Activated CD8-positive, alpha-beta memory T cell treated with anti-CD3 and anti-CD28 coated beads for 24 hours (primary cell): ENCODE data around the gene S100PBP.

Experiments
- DNase-seq: peaks from one replicate; pipeline ENCODE4 v3.0.0-alpha.2; 2020

The S100PBP gene

DNA sequence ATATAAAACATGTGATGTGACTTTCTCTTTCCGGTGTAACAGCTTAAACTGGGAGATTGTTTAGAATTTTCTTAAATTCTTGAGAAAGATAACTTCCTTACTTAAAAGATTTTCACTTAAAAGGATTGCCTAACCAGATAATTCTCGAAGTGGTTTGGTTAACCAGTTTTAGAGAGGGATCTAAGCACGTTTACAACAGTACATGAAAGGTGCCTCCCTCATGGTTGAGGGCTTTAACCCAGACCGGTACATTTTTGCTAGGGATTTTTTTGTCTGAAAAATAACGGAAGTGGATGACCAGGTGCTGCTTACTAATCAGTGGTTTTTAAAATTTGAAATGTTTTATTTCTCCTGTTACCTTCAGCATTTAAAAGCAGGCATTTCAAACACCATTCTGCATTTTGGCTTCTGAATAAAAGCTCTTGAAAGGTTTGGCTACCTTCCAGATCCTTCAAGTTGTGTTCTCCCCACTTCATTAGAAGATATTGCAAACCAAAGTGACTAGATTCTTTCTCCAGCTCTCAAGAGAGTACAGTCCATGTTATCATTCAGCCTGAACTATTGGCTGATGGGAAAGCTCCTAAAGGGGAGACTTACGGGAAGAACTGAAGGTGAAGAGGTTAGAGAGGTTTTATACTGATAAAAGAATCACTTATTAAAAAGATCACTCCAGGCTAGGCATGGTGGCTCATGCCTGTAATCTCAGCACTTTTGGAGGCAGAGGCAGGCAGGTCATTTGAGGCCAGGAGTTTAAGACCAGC is 12.8 kb downstream of the S100PBP start:
- no peak for DNase-seq

DNA sequence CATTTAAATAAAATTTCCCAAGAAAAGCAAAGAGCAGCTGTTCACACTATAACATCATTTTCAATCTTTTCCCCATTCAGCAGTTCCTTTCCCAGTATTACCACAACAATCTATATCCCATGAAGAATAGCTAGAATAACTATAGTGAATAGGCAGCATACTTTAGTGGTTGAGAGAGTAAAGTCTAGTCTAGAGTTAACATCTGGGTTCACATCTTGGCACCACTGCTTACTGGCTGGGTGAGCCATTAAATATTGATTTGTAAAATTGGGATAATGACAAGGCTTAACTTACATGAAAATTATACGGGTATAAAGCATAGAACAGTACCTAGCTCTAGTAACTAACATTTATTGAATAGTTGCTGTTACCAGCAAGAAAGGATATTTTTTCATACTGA is 14.4 kb downstream of the S100PBP start:
- DNase-seq, result no peak

DNA sequence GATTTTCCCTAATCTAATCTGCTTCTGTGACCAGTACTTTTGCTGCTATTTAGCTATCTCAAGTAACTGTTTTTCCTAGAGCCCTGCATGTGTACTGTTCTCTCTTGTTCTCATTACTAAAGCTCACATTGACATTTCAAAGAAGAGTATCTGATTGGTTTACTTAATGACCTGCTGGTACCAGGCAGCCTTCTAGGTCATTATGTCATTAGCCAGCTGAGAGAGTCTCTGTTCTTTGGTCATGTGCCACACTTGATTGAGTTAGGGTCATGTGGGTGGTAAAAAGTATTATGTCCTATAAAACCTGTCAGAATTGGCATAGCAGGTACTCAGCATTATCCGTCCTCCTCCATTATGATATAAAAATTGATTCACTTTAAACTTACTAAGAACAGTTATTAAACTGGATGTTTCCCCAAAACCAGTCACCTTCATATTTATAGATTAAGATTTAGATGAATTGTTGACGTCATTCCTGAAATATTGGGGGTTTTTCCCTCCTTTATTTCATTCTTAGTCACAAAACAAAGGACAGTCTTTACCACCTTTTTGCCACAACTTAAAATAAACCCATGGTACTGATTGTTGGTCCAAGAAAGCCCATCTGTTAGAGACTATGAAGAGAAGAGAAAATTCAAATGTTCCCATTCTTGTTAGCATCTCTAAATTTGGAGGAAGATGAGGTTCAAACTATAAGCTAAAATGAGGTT is 31.1 kb downstream of the S100PBP start:
- DNase-seq, result no peak

DNA sequence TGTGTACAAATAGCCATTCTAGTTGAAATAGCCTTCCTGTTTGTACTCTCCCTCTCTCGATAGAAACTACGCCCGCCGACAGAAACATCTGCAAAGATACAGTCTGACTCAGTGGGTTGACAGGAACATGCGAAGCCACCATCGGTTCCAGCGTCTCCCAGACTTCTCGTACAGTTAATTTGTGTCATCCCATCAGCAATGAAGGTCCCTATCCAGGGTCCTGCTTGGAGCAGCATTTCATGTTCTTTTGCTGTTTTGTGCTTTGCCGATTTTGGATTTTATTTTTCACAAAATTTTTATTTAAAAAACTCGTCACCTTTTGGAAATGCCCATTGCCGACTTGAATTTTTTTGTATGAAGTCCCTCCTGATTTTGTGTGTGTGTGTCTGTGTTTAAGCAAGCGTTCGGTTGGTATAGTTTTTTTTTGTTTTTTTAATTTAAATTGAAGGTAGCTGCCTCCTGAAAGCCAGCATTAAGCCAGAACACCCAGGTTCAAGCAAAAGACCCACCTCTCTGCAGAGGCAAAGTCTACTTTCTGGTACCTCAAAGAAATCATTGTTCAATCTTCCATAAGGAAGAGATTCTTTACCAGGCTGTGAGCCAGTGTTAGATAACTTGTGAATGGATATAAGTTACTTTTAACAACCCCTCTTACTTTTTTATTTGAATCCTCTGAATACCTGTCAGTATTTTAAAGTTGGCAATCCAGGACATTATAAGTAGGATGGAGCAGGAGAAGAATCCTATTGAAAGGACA is 38.6 kb downstream of the S100PBP start:
- DNase-seq, result no peak

DNA sequence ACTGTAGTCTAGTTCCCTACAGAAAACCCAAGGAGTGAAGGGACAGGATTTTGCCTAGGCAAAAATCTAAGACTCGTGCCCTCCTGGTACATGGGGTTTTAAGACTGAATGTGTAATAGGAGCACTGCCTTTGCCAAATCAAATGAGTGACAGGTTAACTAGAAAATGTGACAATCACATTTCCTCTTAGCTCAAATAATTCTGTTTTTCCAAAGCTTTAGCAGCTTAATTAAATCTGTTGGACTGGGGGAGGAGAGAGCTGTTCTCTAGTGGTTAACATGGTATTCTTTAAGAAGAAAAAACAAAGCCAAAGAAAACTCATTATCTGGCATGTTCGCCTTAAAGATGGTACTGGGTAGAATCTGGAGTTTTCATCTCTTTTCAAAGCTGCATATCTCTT is 40.7 kb downstream of the S100PBP start:
- no peak for DNase-seq

DNA sequence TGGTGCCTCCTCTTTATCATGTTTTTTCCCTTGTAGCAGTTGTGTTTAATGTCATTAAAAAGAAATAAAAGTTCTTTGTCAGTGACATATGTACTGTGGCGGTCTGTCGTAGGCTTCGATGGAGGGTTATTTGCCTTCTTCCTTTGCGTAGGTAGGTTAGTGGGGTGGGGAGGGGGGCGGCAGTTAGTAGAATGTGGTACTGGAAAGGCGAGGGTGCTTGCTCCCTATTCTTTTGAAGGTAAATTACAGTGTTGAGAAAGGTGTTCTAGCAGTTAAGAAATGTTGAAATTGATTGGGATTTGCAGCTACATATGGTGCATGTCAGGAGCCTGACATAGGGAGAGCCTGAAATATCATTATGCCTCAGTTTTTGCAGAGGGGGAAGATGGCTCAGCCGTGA is 41.3 kb downstream of the S100PBP start:
- no peak for DNase-seq

DNA sequence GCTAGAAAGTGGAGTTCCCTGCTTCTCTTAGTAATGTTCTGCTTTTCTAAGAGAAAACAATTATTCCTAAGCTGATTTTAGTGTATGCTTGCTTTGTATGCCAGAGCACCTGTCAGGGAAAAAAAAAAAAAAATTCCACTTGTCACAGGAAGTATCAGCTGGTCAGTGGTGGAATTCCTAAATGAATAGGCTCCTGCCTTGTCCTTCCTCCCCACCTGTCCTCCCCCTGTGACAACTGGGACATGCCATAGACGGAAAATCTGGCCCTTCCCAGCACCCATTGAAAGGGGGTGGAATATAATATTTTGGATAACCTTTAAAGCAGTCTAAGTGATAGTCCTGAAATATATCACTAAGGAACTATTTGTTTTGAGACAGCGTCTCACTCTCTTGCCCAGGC is 42.5 kb downstream of the S100PBP start:
- DNase-seq, result no peak

DNA sequence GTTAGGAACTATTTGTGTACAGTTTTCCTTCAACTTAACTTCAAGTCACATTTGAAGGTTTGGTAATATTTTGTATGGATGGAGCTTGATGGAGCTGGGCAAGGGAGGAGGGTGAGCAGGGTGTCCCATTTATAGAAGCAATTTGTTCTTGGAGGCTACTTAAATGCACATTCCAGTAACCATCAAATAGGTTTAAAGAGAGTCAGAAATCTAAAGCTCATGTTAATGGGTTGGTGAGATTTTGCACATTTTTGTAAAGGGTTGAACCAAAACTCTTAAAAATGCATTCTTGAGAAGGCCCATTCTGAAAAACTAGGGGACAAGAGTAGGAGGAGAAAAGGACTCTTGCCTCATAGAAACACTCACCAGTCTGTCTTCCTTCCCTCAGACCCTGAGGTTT is 43.1 kb downstream of the S100PBP start:
- no peak for DNase-seq

DNA sequence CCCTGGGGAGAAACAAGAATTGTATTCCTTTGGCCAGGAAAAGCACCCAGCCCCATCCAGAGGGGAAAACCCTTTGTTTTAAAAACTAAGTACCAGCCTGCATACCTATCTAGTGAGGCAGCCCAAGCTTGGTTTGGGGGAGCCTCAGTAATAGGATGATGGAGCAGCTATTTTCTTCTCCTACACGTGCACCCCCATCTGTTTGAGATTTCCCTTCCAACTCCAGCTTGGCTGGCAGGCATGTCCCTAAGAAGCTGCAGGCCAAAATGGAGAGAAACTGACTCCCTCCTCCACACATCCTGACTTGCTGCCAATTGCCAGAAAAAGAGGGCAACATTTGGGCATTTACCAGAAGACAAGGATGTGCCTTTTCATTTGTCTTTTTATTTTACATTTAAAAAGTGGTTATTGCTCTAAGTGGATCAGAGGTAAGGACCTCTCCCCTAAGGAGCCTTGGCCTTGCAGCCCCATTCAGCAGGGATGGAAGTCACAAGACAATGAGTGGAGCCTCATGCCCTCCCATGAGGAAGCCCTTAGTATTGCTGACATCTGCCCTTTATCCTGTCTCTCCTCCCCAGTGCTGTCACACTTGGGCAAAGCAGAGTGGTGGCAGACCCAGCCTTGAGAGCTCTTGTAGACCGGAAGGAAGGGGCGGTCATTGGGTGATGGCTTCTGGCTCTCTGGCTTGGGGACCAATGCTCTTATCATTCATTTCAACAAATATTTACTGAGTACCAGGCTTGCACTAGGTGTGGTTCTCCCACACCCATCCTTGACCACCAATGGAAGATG is 44.6 kb downstream of the S100PBP start:
- DNase-seq, result no peak

DNA sequence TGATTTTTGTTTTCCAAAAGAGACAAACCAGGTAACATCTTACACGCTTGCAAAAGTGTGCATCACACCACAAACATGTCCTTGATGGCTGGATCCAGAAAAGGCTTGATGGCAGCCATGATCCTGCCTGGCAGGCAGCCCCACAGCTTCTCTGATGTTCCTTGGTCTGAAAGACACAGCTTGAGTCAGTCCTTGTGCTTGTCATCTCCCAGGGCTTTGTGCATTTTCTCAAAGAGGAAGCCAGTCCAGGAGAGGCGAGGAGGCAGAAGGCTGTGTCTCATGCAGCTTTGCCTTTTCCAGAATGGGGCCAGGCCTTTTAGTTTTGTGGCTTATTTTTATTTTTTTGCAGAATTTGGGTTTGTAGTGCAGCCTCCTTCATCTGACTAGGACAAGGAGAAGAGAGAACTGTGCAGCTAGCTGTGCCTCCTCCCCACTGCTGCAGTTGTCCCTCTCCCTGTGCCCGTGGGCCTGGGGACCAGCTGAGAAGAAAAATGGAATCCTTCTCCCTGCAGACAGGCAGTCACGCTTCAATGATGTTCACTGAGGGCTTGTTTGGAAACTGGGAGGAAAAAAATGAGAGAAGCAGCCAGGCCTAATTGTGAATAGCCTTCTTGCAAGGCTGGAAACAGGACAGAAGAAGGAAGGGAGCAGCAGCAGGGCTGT is 45.9 kb downstream of the S100PBP start:
- DNase-seq, result no peak

DNA sequence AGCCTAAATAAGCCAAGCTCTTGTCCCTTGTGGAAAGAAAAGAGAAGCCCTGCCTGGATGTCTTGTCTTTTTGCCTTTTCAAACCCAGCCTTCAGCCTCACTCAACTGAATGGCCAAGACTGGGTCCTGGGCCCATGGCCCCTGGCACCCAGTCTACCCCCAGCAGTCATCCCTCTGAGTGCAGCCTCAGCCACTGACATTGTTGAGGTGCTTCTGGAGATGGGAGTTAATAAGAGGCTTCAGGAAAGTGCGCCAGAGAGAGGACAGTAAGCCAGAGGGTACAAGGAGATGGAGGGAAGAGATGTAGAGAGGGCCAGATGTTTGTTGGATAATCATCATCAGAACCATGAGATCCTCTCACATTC is 46.4 kb downstream of the S100PBP start:
- DNase-seq, result peak; percentile 38

DNA sequence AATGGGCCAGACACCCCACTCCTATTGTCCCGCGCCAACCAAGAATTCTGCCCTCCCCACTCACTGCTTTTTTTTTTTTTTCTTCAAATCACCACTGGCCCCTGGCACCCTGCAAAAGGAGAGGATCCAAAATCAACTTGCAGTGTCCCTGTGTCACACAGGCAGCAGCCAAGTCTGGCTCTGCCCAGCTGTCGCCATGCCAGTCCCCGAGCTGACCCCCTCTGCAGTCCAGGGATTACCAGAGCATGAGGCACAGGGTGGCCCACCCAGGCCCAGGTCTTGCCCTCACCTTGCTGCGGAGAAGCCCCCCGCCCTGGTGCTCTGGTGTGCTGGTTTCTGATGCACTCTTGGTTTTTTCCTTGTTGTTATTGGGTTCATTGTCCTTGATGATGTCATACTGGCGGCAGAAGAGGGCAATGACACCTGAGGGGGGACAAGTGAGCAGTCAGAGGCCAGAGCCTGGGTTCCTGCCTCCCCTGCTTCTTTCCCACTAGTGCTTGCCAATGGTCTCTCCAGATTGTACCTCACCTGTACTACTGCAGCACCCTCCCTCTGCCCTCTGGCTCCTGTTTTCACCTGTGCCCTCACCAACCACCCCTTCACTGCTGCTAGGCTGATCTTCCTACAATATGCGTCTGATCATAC is 47.0 kb downstream of the S100PBP start:
- DNase-seq, result no peak

DNA sequence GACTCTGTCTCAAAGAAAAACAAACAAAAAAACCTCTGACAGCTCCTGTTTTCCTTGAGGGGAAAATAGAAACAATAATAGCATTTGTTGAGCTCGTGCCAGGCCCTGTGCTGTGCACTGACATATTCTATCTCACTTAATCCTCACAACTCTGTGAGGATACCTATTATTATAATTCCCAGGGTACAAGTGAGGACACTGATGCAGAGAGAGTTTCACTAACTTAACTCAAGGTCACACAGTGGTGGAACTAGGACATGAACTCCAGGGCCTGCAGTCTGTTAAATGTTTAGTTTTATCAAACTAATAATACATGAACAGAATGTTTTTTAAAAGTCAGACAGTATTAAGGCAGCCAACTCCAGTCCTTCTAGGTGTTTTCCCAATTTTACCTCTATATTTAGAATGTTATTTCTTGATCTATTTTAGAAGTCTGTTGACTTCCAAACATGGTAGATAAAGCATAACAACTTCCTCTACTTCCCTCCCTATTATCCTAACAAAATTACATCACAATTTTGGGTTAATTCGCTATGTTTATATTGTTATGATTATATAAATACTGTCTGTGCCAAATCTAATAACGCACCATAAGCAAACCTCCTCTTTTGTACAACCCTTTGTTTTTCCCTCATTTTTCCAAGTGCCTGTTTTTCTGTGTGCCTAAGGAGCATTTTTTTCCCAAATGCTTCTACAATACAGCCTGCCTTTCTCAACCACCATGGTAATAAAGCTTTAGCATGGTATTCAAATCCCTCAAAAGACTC is 48.4 kb downstream of the S100PBP start:
- no peak for DNase-seq

DNA sequence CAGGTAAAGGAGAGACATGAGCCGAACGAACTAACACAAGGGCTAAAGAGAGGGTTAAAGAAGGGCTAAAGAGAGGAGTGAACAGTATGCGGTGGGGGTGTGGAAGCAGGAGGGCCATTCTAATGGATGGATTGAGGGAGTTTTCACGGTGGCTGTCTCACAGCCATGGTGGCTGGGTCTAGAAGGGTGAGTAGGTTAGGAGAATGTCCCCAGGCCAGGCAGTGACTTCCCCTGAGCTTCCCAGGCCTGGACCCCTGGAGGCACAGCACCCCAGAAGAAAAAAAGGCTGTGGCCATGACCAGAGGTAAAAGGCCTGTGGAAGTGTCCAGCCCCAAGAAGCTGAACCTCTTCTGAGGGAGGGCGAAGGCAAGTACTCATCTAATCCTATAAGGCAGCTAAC is 49.7 kb downstream of the S100PBP start:
- peak; percentile 21 for DNase-seq

DNA sequence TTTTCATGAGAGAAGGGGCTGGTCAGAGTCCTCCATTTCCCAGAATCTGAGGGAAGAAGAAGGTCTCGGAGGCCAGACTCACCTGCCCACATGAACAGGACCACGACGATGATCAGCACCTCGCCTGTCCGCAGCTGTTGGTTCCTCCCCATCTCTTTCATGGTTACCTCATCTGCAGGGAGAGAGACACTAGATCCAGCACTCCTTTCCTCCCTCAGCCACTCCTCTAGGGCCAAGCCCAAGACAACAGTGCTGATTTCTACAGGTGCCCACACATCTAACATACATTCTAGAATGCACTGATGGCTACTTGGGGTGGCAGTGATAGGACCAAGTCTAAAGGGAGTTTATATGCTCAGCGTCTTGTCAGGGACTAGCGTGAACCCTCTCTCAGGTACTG is 50.2 kb downstream of the S100PBP start:
- DNase-seq, result peak; percentile 26

DNA sequence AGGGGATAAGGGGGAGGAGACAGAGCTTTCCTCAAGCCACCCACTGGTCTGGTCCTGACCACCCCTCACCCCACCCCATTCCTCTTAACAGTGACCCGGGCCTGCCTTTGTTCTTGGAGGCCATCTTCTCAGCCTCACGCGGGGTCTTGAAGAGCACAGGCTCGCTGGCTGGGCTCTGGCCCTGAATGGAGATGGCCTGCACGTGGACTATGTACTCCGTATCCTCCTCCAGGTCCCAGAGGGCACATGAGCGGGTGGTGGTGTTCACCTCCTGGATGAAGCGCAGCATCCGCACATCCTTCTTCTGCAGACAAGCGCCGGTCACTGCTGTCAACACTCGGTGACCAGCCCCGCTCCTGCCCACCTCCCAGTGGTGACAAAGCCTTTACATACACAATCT is 50.6 kb downstream of the S100PBP start:
- DNase-seq, result peak; percentile 30

DNA sequence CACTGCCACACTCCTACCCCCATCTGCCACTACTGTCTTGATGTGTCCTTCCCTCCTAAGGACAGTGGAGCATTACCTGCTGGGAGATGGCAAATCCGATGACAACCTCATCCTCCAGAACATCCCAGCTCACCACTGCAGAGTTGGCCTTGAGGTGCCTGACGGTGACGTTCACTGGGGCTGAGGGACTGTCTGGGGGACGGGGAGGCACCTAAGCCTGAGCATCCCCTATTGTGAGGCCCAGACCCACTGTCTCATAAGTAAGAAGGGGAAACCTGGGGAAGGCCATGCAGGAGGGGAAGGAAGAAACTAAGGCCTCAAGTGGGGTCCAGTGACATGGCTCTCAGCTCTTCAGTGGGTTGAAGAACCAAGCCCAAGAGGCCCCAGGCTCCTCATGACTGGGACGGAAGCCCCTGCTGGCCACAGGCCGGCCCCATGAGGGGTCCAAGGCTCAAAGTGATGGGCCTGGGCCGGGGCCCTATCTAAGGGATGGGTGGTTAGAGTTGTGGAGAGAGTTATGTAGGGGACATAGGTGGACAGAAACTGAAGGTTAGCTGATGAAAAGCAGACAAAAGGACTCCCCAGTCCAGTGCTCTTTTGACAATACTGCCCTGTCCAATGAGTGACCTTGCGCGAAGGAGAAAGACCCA is 51.5 kb downstream of the S100PBP start:
- peak; percentile 52 for DNase-seq

DNA sequence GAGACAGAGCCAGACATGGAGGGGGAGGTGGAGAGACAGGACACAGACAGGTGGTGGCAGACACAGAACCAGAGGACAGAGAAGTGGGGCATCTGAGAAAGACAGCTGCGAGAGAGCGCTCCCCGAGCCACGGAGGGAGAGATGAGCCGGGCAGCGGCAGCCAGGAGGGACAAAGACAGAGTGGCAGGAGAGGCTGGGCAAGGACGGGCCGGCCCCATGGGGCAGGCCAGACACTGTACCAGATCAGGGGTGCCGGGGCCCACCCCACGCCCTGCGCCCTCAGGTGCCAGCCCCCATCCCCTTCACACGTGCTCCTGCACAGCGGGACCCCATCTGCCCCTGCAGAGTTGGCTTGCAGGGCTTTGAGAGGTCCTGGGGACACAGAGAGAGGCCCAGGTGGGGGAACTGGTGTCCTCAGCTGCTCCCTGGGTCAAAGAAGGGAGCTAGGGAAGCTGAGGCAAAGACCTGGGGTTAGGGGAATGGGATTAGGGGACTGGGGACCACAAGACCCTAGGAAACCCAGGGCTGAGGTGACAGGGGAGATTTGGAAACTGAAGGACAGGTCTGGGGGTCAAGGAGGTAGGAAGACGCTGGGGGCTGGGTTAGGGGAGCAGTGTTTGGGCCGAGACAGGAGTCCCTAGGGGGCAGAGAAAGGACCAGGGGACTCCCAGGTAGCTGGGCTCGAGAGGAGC is 52.6 kb downstream of the S100PBP start:
- DNase-seq, result peak; percentile 53

DNA sequence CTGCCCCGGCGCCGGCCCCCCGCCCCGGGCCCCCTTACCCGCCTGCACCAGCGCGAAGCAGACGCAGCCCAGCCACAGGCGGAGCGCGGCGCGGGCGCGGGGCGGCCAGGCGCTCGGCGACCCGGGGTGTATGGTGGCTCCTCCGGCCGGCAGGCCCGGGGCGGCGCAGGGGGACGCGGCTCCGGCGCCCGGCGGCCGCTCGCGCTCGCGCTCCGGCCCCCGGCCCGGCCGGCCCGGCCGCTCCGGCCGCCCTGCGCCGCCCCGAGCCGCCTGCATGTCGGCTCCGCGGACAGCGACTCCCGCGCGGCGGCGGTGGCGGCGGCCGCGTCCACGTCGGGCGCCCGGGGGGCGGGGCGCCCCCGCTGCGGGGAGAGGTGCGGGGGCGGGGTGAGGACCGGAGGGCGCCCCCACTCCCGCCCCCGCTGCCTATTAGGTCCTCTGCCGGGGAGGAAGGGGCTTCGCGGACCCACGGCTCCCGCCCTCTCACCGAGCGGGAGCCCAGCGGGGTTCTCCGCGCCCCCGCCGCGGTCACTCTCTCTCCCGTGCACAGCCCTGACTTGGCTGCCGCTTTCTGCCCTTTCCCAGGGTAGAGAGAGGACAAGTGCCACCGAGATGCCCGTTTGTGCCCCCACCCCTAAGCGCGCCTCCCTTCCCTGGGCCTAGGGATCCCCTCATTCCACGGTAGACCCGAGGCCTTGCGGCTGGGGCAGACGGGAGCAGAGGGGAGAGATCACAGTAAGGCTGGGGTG is 53.3 kb downstream of the S100PBP start, which contains the start of gene FNDC5:
TSS of gene FNDC5 (minus strand) at position 298 of the 749 bp plus-strand sequence.
- DNase-seq, result no peak
